Right renal pelvis (tissue), 4 donors: Measurements from ENCODE around the gene GLRX3. TPM values are rescaled to one million over a fixed set of nuclear protein-coding genes. Genes with fewer than 3 reads are reported as not detected.

Experiments
- DNase-seq, 4 donors: peaks; one replicate each; pipeline ENCODE4 v3.0.0-alpha.2; 2013; ENCODE audit warnings: low read depth in 4 of 4, low spot score in 3 of 4, missing footprints in 1 of 4
- polyA plus RNA-seq, 4 donors: library from polyadenylated mRNA; unstranded; fragments of 120-200 nt; gene quantifications; one replicate each; pipeline ENCODE4 v1.2.1, GENCODE V29; 2013; ENCODE audit not compliant: insufficient read length in 4 of 4

GLRX3 gene
- polyA plus RNA-seq, 4 donors, result 82.1 to 95.7 (median 90.6) TPM

DNA sequence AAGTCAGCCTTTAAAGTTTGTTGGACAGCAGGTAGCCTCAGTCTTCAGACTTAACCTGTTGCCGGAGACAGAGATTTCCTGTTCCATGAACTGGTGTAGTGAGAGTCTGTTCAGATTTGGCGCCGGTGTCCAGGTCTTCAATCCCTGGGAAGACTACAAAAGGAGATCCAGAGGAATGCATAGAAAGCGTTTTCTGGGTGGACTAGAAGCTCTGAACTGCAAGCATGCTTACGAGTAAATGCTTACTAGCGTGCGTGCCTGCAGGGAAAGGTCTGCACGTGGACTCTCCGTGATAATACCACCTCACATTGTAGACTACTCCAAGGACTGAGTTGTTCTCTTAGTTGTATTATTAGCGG is 878 bp downstream of the GLRX3 start:
- DNase-seq, result peak in 1 of 4 donors; percentile 10

DNA sequence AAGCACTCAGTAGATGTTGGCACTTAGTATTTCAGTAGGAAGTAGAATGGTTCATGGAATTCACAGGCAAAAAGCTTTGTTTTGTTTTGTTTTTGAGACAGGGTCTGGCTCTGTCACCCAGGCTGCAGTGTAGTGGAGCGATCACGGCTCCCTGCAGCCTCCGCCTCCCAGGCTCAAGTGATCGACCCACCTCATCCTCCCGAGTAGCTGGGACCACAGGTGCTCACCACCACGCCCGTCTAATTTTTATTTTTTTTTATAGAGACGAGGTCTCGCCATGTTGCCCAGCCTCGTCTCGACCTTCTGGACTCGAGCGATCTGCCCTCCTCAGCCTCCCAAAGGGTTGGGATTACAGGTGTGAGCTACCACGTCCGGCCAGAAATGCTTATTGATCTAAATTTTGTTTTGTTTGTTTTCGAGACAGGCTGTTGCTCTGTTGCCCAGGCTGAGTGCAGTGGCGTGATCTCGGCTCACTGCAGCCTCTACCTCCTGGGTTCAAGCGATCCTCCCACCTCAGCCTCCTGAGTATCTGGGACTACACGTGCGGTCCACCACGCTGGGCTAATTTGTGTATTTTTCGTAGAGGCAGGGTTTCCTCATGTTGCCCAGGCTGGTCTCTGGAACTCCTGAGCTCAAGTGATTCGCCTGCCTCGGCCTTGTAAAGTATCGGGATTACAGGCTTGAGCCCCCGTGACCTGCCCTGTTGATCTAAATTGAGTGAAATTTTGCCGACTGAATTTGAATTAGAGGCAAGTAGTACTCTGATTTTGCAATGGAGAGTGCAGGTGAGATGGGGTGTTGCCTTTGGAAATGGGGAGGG is 1.7 kb downstream of the GLRX3 start:
- DNase-seq, result no peak

DNA sequence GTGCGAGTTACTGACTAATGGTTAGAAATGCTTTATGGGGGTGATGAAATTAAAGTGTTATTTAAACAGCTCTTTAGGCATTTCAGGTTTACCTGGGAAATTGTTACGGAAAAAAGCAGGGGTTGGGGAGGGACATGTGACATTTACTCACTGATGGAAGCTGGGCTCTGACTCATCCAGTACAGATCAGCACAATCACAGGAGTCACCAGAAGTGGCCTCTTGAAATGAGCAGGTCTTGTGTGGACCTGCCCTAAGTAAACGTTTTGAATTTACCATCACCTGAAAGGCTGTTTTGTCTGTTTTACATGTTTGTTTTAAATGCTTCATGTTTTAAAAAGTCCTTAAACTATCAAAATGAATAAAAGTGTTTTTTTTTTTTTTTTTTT is 2.3 kb downstream of the GLRX3 start:
- no peak for DNase-seq

DNA sequence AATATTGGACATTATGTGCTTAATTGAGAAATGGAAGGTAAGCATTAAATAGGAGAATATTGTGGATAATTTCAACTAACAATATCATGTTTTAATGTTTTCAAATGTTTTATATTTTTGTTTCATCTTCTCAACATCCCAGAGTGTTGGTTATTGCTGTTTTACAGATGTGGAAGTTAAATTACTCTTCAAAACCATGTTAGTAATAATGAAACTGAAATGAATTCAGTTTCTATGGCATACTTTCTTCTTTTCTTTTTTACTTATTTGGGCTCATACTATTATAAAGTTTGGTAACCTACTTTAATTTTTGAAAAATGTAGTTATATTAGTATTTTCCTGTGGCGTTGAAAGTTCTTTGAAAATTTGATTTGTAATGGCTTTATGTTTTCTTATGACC is 4.2 kb downstream of the GLRX3 start:
- no peak for DNase-seq

DNA sequence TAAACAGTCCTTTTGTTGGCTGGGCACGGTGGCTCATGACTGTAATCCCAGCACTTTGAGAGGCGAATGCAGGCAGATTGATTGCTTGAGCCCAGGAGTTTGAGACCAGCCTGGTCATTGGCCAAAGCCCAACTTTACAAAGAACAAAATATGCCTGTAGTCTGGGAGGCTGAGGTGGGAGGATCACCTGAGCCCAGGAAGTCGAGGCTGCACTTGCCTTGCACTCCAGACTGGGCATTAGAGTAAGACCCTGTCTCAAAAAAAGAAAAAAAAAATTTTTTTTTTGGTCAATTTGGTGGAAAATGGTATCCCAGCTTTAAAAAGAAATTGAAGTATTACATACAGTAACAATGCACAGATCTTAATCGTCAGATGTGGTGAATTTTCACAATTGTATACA is 4.8 kb downstream of the GLRX3 start:
- DNase-seq, result no peak

DNA sequence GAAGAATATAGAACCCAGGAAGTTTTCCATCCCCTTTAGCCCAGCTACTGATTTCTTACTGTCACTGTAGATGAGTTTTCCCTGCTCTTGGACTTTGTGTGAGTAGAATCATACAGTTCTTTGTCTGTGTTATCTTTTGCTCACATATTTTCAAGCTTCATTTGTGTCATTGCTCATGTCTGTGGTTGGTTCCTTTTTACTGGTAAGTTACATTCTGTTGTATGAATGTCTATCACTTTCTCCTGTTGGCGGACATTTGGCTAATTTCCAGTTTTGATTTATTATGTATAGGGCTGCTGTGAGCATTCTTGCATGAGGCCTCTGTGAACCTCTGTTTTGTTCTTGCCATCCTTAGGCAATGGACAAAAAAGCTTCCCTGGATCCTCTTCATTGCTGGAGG is 5.3 kb downstream of the GLRX3 start:
- no peak for DNase-seq

DNA sequence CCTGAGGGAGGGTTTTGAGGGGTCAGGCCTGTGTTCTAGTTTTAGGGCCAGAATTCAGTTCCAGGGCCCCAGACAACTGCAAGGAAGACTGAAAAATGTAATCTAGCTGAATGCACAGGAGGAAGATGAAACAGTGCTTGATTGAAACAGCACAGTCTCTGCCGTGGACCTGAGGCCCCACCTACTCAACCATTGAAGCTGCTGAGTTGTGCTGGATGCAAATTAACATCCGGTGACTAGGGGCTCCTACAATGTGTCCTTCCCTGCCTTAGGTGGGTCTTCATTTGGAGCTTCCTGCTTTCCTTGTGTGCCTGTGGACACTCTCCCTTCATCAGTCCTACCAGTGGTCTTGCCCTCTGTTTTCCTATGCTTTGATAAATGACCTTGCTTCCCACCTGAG is 5.7 kb downstream of the GLRX3 start:
- DNase-seq, result no peak

DNA sequence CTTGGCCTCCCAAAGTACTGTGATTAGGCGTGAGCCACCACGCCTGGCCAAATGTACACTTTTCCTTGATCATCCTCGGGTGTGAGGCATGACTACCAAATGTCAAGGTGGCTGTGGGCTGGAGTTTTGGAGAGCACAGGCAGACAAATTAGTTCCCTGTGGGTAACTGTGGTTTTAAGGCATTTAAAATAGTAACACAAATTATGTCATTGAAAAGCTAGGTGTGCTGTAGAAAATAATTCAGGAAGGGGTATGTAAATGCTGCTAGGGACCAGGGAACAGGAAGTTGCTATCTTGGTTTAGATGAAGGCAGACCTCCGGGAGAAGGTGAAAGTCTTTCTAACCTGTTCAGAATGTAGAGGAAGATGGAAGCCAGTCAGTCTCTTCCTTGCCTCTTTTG is 9.9 kb downstream of the GLRX3 start:
- DNase-seq, result no peak

DNA sequence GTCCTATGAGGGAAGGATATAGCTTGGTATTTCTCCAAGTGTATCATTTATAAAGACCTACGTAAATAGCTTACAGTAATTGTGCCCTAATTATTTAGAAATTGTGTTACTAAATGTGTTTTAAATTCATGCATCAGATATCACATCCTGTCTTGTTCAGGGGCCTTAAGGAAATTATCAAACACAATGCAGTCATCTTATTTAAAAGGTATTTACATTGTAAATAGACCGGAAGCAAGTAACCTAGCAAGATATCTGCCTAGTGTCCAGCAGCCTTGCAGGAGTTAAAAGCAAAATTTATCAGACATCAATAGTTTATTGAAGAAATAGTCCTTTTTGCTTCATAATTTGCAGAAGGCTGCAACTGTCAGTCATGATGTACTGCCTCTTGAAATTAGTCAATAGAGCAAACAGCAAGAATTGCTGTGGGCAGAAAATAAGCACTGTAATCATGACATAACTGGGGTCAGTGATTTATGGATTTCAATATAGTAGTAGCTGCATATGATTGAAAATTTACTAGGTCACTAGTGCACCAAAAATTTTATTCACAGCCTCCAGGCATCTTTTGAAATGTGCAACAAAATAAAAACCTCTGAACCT is 23.1 kb downstream of the GLRX3 start:
- DNase-seq, result no peak

DNA sequence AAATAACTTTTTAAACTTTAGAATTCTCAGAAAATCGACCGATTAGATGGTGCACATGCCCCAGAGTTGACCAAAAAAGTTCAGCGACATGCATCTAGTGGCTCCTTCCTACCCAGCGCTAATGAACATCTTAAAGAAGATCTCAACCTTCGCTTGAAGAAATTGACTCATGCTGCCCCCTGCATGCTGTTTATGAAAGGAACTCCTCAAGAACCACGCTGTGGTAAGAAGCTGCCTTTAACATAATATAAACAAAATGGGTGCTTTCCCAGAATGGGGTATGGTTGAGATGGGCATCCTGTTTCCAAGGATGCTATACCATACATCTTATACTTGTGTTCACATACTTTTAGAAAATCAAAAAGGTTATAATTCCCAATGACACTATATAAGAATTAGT is 24.6 kb downstream of the GLRX3 start:
- no peak for DNase-seq

DNA sequence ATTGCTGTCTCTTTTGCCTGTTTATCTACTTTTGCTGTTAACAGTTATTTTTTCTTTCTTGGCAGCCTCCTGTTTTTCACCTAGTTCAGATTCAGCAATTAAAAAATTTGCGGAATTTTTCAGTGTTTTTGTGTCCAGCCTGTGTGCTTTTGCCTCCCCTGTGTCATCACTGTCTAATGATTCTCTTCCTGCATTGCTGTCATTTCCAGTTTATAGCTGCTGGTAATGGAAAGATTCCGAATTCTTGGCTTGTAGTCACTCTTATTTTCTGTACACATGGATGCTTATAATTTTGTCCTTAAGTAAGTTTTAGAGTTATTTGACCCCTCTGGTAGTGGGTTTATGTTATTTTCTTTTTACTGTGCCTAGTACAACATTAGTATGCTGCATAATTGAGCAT is 25.1 kb downstream of the GLRX3 start:
- no peak for DNase-seq

DNA sequence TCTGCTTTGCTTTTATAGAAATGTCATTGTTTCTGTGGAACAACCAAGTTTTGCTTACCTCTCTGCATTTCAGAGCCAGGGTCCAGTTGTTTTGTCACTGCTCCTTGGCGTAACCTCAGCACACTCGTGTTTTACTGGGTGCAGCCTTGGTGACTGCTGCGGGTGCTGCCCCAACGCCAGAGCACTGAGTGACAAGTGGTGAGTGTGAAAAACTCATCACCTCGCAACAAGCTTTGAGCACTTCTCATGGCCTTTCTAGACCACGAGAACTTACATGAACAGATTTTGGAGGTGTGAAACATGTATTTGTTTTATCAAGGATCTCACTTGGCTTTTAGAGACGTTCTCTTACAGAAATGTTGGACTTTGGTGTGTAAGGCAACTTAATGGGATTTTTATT is 31.0 kb downstream of the GLRX3 start:
- no peak for DNase-seq

DNA sequence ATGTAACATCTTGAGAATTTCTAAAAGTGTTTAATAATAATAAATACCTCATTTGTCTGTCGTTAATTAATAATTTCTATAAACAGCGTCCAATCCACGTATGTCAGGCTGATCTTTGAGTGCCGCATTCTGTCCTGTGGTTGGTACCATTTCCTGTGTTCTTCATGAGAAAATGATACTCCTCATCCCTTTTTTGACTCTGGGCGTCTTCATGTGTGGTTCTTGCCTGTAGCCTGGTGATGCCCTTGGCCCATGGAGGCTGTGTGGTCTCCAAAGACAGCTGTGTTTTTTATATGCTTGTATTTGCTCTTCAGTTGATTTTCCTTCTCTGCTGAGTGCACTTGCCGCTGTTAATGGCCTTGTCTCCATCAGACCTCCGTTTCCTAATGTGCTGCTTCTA is 31.5 kb downstream of the GLRX3 start:
- no peak for DNase-seq

DNA sequence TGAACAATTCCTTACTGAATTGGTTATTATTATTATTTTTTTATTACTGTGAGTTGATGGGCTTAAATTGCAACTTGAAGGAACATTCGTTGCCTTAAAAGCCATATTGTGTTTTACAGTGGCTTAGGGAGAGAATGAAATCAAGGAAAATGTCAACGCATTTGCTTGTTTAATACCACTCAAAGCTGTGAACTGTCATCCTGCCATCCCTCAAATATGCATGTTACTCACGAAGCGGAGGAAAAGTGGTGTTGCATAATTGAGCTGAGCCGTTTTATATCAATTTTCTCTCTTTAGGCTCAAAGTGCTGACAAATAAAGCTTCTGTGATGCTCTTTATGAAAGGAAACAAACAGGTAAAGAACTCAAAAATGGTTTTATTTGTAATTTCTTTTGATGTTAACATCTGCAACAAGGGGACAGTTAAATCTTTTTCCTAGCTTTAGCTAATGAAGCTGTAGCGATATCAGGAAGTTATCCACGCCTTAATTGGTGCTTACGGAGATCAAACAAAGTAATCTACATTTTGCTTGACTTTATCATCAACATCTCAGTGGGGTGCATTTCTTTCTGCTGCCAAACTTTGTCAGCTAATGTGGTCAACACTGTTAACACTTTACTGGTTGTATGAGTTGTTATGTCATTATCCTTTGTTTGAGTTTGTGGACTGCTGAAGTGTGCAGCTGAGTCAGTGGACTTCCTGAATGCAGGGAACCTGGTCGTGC is 33.1 kb downstream of the GLRX3 start:
- DNase-seq, result no peak

DNA sequence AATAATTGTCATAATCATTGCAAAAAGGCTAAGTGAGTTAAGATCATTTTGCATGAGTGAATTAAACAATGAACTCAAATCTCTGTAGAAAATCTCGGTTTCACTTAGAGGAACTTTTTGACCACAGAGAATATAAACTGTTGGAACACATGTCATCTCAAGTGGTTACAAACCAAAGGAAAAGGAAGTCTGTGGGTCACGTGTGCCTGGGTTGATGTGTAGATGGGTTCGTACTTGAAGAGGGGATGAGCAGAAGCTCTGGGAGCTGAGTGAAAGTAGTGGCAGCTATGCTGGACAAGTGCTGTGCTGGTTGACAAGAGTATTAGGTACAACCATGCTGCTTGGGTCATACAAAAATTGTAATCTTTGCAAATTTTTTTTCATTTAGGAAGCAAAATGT is 35.0 kb downstream of the GLRX3 start:
- DNase-seq, result no peak

DNA sequence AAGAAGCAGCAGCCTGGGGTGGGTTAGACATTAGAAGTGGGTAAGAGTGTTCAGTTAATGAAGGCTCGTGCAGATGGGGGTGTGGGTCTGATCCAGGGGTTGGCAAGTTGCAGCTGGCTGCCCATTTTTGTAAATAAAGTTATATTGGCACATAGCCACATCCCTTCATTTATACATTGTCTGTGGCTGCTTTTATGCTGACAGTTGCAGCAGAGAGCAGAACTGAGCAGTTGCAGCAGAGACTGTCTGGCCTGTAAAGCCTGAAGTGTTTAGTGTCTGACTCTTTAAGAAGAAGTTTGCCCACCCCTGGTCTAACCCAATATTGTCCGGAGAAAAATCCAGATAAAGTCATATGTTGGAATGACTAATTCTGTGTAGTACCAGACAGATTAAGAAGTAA is 38.1 kb downstream of the GLRX3 start:
- no peak for DNase-seq

DNA sequence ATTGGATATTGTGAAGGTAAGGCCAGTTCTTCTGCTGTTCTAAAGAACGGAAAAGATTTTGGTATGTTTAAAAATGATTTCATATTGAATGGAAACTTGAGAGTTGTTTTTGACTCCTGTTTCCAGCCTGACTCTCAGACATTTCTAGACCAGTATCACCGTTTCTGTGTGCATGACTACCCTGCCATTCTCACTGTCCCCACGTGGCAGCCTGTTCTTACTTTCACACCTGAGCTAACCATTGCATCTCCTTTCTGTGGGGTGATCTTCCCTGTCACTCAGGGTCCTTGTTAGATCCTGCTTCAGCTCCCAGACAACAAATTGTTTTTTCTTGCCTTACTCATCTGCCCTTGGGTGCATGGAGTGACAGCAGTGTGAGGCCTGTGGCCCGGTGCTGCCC is 38.9 kb downstream of the GLRX3 start:
- DNase-seq, result no peak

DNA sequence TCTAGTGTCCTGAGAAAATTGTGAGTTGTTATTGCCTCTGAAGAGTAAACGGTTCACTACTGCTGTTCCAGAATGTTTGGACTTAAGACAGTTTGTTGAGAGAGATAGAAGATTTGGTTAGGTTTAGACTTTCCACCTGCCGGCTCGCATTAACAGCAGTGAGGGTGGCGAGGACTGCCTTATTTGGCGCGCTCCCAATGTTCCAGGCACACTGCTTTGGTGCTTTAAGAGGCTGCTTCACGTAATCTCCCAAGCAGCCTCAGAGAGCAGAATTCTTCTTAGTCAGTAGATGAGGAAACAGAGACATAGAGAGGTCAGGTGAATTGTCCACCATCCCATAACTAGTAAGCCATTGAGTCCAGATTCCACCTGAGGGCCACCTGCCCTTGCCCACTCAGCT is 41.1 kb downstream of the GLRX3 start:
- no peak for DNase-seq

DNA sequence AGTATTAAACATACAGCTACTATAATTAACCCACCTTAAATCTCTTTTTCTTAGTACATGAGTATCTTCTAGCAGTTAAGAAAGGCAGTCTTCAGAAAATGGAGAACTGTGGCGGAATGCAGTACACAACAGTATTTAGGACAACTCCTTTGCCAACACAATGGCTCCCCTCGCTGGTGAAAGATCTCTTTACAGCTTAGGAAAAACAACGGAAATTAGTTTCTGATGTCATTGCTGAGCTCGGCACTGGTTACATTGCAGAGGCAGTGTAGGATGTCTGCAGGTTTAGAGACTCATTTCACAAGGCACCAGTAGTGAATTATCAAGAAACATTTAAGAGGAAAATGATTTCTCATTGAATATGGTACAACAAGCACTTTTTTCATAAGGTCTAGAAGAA is 43.4 kb downstream of the GLRX3 start:
- DNase-seq, result peak; percentile 31 to 54 (median 42)

DNA sequence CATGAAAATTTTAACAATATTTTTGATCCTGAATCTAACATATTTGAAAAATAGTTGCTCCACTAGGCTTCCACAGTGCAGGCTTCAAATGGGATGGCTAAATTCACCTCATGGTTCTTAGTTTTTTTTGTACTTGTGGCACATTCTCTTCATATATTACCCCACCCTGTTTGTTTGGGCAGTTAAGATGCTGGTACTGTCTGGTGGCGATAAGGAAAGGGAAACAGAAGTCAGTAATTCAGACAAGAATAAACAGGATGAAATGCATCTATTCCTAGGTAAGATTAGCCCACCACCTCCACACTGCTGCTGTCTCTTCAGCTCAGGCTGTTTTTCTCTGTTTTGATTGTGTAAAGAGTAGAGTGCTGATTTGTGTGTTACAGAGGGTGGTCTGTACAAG is 44.2 kb downstream of the GLRX3 start:
- DNase-seq, result no peak

DNA sequence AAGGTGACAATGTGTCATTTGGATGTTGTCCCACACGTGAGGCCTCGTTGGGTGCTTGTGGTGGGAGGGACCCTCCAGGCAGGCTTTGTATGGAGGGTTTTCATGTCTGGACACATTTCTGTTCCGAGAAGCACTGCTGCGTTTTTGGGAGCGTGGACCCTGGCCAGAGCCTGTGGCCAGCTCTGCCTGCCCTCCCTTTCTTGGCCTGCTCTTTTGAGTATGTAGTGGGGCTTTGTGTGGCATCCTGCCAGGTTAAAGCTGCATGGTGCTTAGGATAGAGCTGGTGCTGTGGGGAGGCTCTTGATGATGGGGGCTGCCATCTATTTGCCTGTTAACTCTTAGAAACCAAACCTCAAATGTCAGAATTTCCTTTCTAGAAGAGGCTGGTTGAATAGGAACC is 45.7 kb downstream of the GLRX3 start:
- DNase-seq, result no peak

DNA sequence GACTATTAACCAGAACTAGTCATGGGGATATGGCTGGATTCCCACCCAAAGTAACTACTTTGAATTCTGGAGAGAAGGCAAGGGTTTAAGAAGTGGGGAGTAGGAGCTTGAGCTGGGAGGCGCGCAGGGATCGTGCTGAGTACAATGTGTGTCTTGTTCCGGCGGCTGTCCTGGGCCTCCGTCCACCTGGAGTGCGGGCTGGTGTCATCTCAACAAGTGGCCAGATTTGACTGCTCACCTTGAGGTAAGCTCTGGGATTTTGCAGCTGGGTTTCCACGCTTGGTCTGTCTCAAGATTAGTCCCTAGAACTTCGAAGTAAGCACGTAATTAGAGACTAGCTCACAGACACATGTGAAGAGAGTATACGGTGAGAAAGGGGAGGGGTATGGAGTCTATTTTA is 49.4 kb downstream of the GLRX3 start:
- no peak for DNase-seq
